Liver (tissue), 9 donors: ENCODE data around the gene CTXN2. TPM values are rescaled to one million over a fixed set of nuclear protein-coding genes. Genes with fewer than 3 reads are reported as not detected.

Experiments used
- DNase-seq: peaks from one replicate; pipeline ENCODE4 v3.0.0-alpha.2; 2017; ENCODE audit warnings: low spot score
- H3K27ac ChIP-seq, 2 donors: one replicate each; pipeline ENCODE4 v1.7.0; 2013; ENCODE audit warnings: inconsistent platforms in 2 of 2, low read length in 2 of 2, control low read depth in 1 of 2, low read depth in 1 of 2, mild to moderate bottlenecking in 1 of 2
- H3K27me3 ChIP-seq, 4 donors: one replicate each; pipeline versions ENCODE4 v1.6.1 to v1.7.0; 2013; ENCODE audit warnings: low read length in 3 of 4, inconsistent platforms in 1 of 4, mild to moderate bottlenecking in 1 of 4, moderate library complexity in 1 of 4; ENCODE audit not compliant: control insufficient read depth in 4 of 4, insufficient read depth in 4 of 4
- H3K36me3 ChIP-seq, 4 donors: one replicate each; pipeline versions ENCODE4 v1.6.1 to v1.7.0; 2013; ENCODE audit warnings: low read length in 3 of 4, mild to moderate bottlenecking in 3 of 4, low read depth in 1 of 4, moderate library complexity in 1 of 4; ENCODE audit not compliant: control insufficient read depth in 4 of 4, insufficient read depth in 3 of 4
- H3K4me1 ChIP-seq, 4 donors: one replicate each; pipeline versions ENCODE4 v1.6.1 to v1.7.0; 2013; ENCODE audit warnings: low read length in 3 of 4, mild to moderate bottlenecking in 3 of 4, moderate library complexity in 1 of 4; ENCODE audit not compliant: control insufficient read depth in 4 of 4, insufficient read depth in 4 of 4
- H3K4me3 ChIP-seq, 3 donors: one replicate each; pipeline versions ENCODE4 v1.6.1 to v1.7.0; 2013; ENCODE audit warnings: low read length in 3 of 3, control low read depth in 1 of 3, low read depth in 1 of 3, mild to moderate bottlenecking in 1 of 3
- H3K9ac ChIP-seq, 2 donors: one replicate each; pipeline ENCODE4 v1.7.0; 2013; ENCODE audit warnings: low read length in 2 of 2, mild to moderate bottlenecking in 2 of 2, moderate library complexity in 2 of 2, control low read depth in 1 of 2, low read depth in 1 of 2
- H3K9me3 ChIP-seq, 4 donors: one replicate each; pipeline versions ENCODE4 v1.6.1 to v1.7.0; 2013; ENCODE audit warnings: low read length in 3 of 4; ENCODE audit not compliant: control insufficient read depth in 4 of 4
- CTCF ChIP-seq: fragments of 150-350 bp; IDR thresholded peaks from 2 replicates; pipeline ENCODE4 v1.5.1; 2017; ENCODE audit warnings: improper control_type of control experiment, low read depth, low read length; ENCODE audit not compliant: missing input control
- EGR1 ChIP-seq, 2 donors: IDR thresholded peaks; 2 replicates each; pipeline ENCODE4 v1.6.1; 2016 to 2018; ENCODE audit warnings: antibody characterized with exemption in 2 of 2, low read depth in 2 of 2
- FOXA1 ChIP-seq: IDR thresholded peaks from 2 replicates; pipeline ENCODE4 v1.6.1; 2016; ENCODE audit warnings: antibody characterized with exemption
- FOXA2 ChIP-seq: IDR thresholded peaks from 2 replicates; pipeline ENCODE4 v1.6.1; 2016; ENCODE audit warnings: antibody characterized with exemption
- GABPA ChIP-seq, 2 donors: IDR thresholded peaks in 1 of 2; conservative IDR thresholded peaks in 1 of 2; 2 replicates each; pipeline ENCODE4 v1.6.1; 2016; ENCODE audit warnings: antibody characterized with exemption in 2 of 2, mild to moderate bottlenecking in 1 of 2, moderate library complexity in 1 of 2
- HNF4A ChIP-seq, 2 donors: conservative IDR thresholded peaks; 2 replicates each; pipeline ENCODE4 v1.6.1; 2016; ENCODE audit warnings: antibody characterized with exemption in 2 of 2, mild to moderate bottlenecking in 2 of 2
- HNF4G ChIP-seq: IDR thresholded peaks from 2 replicates; pipeline ENCODE4 v1.6.1; 2016; ENCODE audit warnings: antibody characterized with exemption
- JUND ChIP-seq, 2 donors: IDR thresholded peaks; 2 replicates each; pipeline ENCODE4 v1.6.1; 2016; ENCODE audit warnings: antibody characterized with exemption in 2 of 2
- NR2F2 ChIP-seq: IDR thresholded peaks from 2 replicates; pipeline ENCODE4 v1.6.1; 2016; ENCODE audit warnings: antibody characterized with exemption
- RAD21 ChIP-seq, 2 donors: IDR thresholded peaks; 2 replicates each; pipeline ENCODE4 v1.6.1; 2016; ENCODE audit warnings: antibody characterized with exemption in 2 of 2, mild to moderate bottlenecking in 2 of 2
- RXRA ChIP-seq, 2 donors: IDR thresholded peaks; 2 replicates each; pipeline ENCODE4 v1.6.1; 2017 to 2018; ENCODE audit warnings: antibody characterized with exemption in 2 of 2, mild to moderate bottlenecking in 1 of 2
- SP1 ChIP-seq: IDR thresholded peaks from 2 replicates; pipeline ENCODE4 v1.6.1; 2018; ENCODE audit warnings: antibody characterized with exemption, mild to moderate bottlenecking
- TAF1 ChIP-seq: conservative IDR thresholded peaks from 2 replicates; pipeline ENCODE4 v1.6.1; 2016; ENCODE audit warnings: antibody characterized with exemption, mild to moderate bottlenecking
- YY1 ChIP-seq: IDR thresholded peaks from 2 replicates; pipeline ENCODE4 v1.6.1; 2016; ENCODE audit warnings: antibody characterized with exemption, mild to moderate bottlenecking
- WGBS: extraction: QIAGEN DNeasy Blood & Tissue Kit; methylation state at CpG from one replicate; pipeline ENCODE4 v1.1.7; 2013; 5-methylcytosine and 5-hydroxymethylcytosine counted together
- polyA plus RNA-seq, 2 donors: library from polyadenylated mRNA; stranded (reverse) in 1 of 2; unstranded in 1 of 2; fragments of 200-250 nt in 1 of 2; fragments of >200 nt in 1 of 2; fragmentation: Nextera tagmentation in 1 of 2; extraction: Ambion mirVana in 1 of 2; gene quantifications; one replicate each; pipeline versions ENCODE4 v1.2.1 to v1.2.3, GENCODE V29; 2013 to 2015
- total RNA-seq, 2 donors: library from RNA; depleted of rRNA; stranded (reverse); fragments of >200 nt; gene quantifications; one replicate each; pipeline ENCODE4 v1.2.3, GENCODE V29; 2014
- TF ChIP-seq, protein P1 (sequence below): IDR thresholded peaks from 2 replicates; pipeline ENCODE4 v1.6.1; 2016; ENCODE audit warnings: antibody characterized with exemption
- TF ChIP-seq, protein P2 (sequence below): IDR thresholded peaks from 2 replicates; pipeline ENCODE4 v1.6.1; 2016; ENCODE audit warnings: antibody characterized with exemption, mild to moderate bottlenecking
- TF ChIP-seq, protein P3 (sequence below): IDR thresholded peaks from 2 replicates; pipeline ENCODE4 v1.6.1; 2016; ENCODE audit warnings: antibody characterized with exemption
- TF ChIP-seq, protein P4 (sequence below): IDR thresholded peaks from 2 replicates; pipeline ENCODE4 v1.6.1; 2016; ENCODE audit warnings: antibody characterized with exemption
- donor health status: healthy.
- donor health status: healthy.
- donor health status: healthy.
- donor health status: healthy.
- donor health status: healthy.

The CTXN2 gene
- total and polyA plus RNA-seq, 4 donors: not detected

- no peaks in the 10 kb centered on the region for H3K4me1 ChIP-seq
- TF ChIP-seq JUND (IDR thresholded peaks at IDR 0.05): no peak
- TF ChIP-seq FOXA2: no peak
- TF ChIP-seq CTCF: no peak
- no peak for TF ChIP-seq HNF4A (conservative IDR thresholded peaks at IDR 0.05)
- no peak for TF ChIP-seq NR2F2
- TF ChIP-seq, protein P1, sequence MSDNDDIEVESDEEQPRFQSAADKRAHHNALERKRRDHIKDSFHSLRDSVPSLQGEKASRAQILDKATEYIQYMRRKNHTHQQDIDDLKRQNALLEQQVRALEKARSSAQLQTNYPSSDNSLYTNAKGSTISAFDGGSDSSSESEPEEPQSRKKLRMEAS: no peak
- TF ChIP-seq GABPA (IDR thresholded peaks at IDR 0.05 in 1 of 2, conservative IDR thresholded peaks at IDR 0.05 in 1 of 2): no peak
- TF ChIP-seq YY1: no peak
- TF ChIP-seq, protein P2, sequence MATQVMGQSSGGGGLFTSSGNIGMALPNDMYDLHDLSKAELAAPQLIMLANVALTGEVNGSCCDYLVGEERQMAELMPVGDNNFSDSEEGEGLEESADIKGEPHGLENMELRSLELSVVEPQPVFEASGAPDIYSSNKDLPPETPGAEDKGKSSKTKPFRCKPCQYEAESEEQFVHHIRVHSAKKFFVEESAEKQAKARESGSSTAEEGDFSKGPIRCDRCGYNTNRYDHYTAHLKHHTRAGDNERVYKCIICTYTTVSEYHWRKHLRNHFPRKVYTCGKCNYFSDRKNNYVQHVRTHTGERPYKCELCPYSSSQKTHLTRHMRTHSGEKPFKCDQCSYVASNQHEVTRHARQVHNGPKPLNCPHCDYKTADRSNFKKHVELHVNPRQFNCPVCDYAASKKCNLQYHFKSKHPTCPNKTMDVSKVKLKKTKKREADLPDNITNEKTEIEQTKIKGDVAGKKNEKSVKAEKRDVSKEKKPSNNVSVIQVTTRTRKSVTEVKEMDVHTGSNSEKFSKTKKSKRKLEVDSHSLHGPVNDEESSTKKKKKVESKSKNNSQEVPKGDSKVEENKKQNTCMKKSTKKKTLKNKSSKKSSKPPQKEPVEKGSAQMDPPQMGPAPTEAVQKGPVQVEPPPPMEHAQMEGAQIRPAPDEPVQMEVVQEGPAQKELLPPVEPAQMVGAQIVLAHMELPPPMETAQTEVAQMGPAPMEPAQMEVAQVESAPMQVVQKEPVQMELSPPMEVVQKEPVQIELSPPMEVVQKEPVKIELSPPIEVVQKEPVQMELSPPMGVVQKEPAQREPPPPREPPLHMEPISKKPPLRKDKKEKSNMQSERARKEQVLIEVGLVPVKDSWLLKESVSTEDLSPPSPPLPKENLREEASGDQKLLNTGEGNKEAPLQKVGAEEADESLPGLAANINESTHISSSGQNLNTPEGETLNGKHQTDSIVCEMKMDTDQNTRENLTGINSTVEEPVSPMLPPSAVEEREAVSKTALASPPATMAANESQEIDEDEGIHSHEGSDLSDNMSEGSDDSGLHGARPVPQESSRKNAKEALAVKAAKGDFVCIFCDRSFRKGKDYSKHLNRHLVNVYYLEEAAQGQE: no peak
- TF ChIP-seq, protein P3, sequence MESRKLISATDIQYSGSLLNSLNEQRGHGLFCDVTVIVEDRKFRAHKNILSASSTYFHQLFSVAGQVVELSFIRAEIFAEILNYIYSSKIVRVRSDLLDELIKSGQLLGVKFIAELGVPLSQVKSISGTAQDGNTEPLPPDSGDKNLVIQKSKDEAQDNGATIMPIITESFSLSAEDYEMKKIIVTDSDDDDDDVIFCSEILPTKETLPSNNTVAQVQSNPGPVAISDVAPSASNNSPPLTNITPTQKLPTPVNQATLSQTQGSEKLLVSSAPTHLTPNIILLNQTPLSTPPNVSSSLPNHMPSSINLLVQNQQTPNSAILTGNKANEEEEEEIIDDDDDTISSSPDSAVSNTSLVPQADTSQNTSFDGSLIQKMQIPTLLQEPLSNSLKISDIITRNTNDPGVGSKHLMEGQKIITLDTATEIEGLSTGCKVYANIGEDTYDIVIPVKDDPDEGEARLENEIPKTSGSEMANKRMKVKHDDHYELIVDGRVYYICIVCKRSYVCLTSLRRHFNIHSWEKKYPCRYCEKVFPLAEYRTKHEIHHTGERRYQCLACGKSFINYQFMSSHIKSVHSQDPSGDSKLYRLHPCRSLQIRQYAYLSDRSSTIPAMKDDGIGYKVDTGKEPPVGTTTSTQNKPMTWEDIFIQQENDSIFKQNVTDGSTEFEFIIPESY: no peak
- TF ChIP-seq, protein P4, sequence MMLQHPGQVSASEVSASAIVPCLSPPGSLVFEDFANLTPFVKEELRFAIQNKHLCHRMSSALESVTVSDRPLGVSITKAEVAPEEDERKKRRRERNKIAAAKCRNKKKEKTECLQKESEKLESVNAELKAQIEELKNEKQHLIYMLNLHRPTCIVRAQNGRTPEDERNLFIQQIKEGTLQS: no peak
- TF ChIP-seq EGR1 (IDR thresholded peaks at IDR 0.05; ENCODE audit: low read depth in 2 of 2): no peak
- TF ChIP-seq HNF4G: no peak
- TF ChIP-seq TAF1: no peak
- no peak for DNase-seq
- H3K4me3 ChIP-seq: no peak overlapping the region
- peaks cover 0 to 3% (median 0%) of the 10 kb centered on the region in 4 donors for H3K27me3 ChIP-seq
- no peak overlapping the region for H3K9ac ChIP-seq
- H3K27ac ChIP-seq: no peak overlapping the region
- no peaks in the 10 kb centered on the region for H3K36me3 ChIP-seq
- no peaks in the 10 kb centered on the region for H3K9me3 ChIP-seq
Measured at GRCh38 chr15:48242015-48242414, 50.5 kb downstream of the CTXN2 start.

- 86% methylated on average over 4 of the region's 4 CpGs for WGBS
- no peak overlapping the region for H3K4me3 ChIP-seq
- TF ChIP-seq RXRA (IDR thresholded peaks at IDR 0.05) (no peak), FOXA2 (no peak), FOXA1 (no peak), CTCF (no peak), SP1 (no peak), HNF4G (no peak), RAD21 (IDR thresholded peaks at IDR 0.05) (no peak), JUND (IDR thresholded peaks at IDR 0.05) (no peak), NR2F2 (no peak), GABPA (IDR thresholded peaks at IDR 0.05 in 1 of 2, conservative IDR thresholded peaks at IDR 0.05 in 1 of 2) (no peak), YY1 (no peak), TAF1 (no peak), EGR1 (IDR thresholded peaks at IDR 0.05; ENCODE audit: low read depth in 2 of 2) (no peak), HNF4A (conservative IDR thresholded peaks at IDR 0.05) (no peak)
- TF ChIP-seq, protein P4: no peak
- TF ChIP-seq, protein P3: no peak
- TF ChIP-seq, protein P1: no peak
Measured at GRCh38 chr15:48242535-48242934, 51.1 kb downstream of the CTXN2 start.

More at GRCh38 chr15:48242535-48242934, 51.1 kb downstream of the CTXN2 start:
- Histone ChIP-seq H3K9me3 (no peaks in the 10 kb centered on the region), H3K36me3 (no peaks in the 10 kb centered on the region), H3K27ac (no peak overlapping the region), H3K4me1 (no peaks in the 10 kb centered on the region), H3K9ac (no peak overlapping the region), H3K27me3 (peaks cover 0 to 3% (median 0%) of the 10 kb centered on the region in 4 donors)
- no peak for DNase-seq
